H9 (cell line): Measurements from ENCODE around the gene CREB3L2. TPM values are rescaled to one million over a fixed set of nuclear protein-coding genes. Genes with fewer than 3 reads are reported as not detected.
A peak's percentile ranks its signal among the peaks of the same experiment; 100 is the strongest.

ENCODE experiments used
- DNase-seq: peaks from one replicate; pipeline ENCODE4 v3.0.0-alpha.2; 2017
- H2AFZ ChIP-seq: one replicate; pipeline ENCODE4 v1.6.1; 2013; ENCODE audit warnings: mild to moderate bottlenecking, low read length, control low read depth, moderate library complexity
- H2AK5ac ChIP-seq: 2 replicates; pipeline ENCODE4 v1.6.1; 2013; ENCODE audit warnings: low read length, control low read depth, mixed read lengths; ENCODE audit not compliant: insufficient read length
- H2BK120ac ChIP-seq: one replicate; pipeline ENCODE4 v1.6.1; 2013; ENCODE audit warnings: low read depth, mild to moderate bottlenecking, low read length, control low read depth, inconsistent platforms; ENCODE audit not compliant: poor library complexity, severe bottlenecking
- H2BK12ac ChIP-seq: 2 replicates; pipeline ENCODE4 v1.6.1; 2013; ENCODE audit warnings: low read length, control low read depth, mixed read lengths, low read depth; ENCODE audit not compliant: insufficient read length
- H2BK15ac ChIP-seq: 2 replicates; pipeline ENCODE4 v1.6.1; 2013; ENCODE audit warnings: low read depth, low read length, control low read depth
- H2BK20ac ChIP-seq: one replicate; pipeline ENCODE4 v1.6.1; 2013; ENCODE audit warnings: low read depth, mild to moderate bottlenecking, low read length, control low read depth, inconsistent platforms; ENCODE audit not compliant: poor library complexity, severe bottlenecking
- H2BK5ac ChIP-seq: 2 replicates; pipeline ENCODE4 v1.6.1; 2013; ENCODE audit warnings: low read length, control low read depth, mixed read lengths; ENCODE audit not compliant: insufficient read length
- H3K14ac ChIP-seq: 2 replicates; pipeline ENCODE4 v1.6.1; 2013; ENCODE audit warnings: low read length, control low read depth; ENCODE audit not compliant: insufficient read depth
- H3K18ac ChIP-seq: 2 replicates; pipeline ENCODE4 v1.6.1; 2013; ENCODE audit warnings: low read depth, mild to moderate bottlenecking, mixed read lengths, low read length, control low read depth; ENCODE audit not compliant: insufficient read length
- H3K23ac ChIP-seq: 2 replicates; pipeline ENCODE4 v1.6.1; 2013; ENCODE audit warnings: low read length, control low read depth, mixed read lengths, low read depth; ENCODE audit not compliant: insufficient read length
- H3K23me2 ChIP-seq: 2 replicates; pipeline ENCODE4 v1.6.1; 2013; ENCODE audit warnings: low read depth, mild to moderate bottlenecking, mixed read lengths, low read length, control low read depth; ENCODE audit not compliant: insufficient read length, poor library complexity, severe bottlenecking
- H3K27ac ChIP-seq: 2 replicates; pipeline ENCODE4 v1.5.1; 2013; ENCODE audit warnings: low read length, control low read depth, mixed read lengths, low read depth; ENCODE audit not compliant: insufficient read length
- H3K27me3 ChIP-seq: 2 replicates; pipeline ENCODE4 v1.6.1; 2013; ENCODE audit warnings: low read length, control low read depth, inconsistent platforms; ENCODE audit not compliant: insufficient read depth
- H3K4ac ChIP-seq: 2 replicates; pipeline ENCODE4 v1.6.1; 2013; ENCODE audit warnings: low read depth, mild to moderate bottlenecking, control low read depth, inconsistent platforms, low read length, moderate library complexity
- H3K4me1 ChIP-seq: 2 replicates; pipeline ENCODE4 v1.6.1; 2013; ENCODE audit warnings: low read length, control low read depth, inconsistent platforms; ENCODE audit not compliant: insufficient read depth
- H3K4me2 ChIP-seq: 2 replicates; pipeline ENCODE4 v1.6.1; 2013; ENCODE audit warnings: low read length, control low read depth, mixed read lengths; ENCODE audit not compliant: insufficient read length, insufficient read depth
- H3K56ac ChIP-seq: 2 replicates; pipeline ENCODE4 v1.6.1; 2013; ENCODE audit warnings: low read depth, mild to moderate bottlenecking, mixed read lengths, low read length, control low read depth; ENCODE audit not compliant: insufficient read length
- H3K79me1 ChIP-seq: 2 replicates; pipeline ENCODE4 v1.6.1; 2013; ENCODE audit warnings: low read depth, mild to moderate bottlenecking, moderate library complexity, low read length, control low read depth, inconsistent platforms; ENCODE audit not compliant: insufficient read depth, poor library complexity, severe bottlenecking
- H3K79me2 ChIP-seq: 2 replicates; pipeline ENCODE4 v1.6.1; 2013; ENCODE audit warnings: low read length, control low read depth, inconsistent platforms; ENCODE audit not compliant: insufficient read depth
- H3K9ac ChIP-seq: 2 replicates; pipeline ENCODE4 v1.6.1; 2013; ENCODE audit warnings: low read length, control low read depth, mixed read lengths; ENCODE audit not compliant: insufficient read length; ENCODE audit errors: extremely low read depth
- H3K9me3 ChIP-seq: one replicate; pipeline ENCODE4 v1.6.1; 2013; ENCODE audit warnings: low read depth, low read length, inconsistent platforms; ENCODE audit not compliant: control insufficient read depth
- H3T11ph ChIP-seq: one replicate; pipeline ENCODE4 v1.6.1; 2013; ENCODE audit warnings: mild to moderate bottlenecking, low read length, control low read depth, inconsistent platforms
- H4K20me1 ChIP-seq: one replicate; pipeline ENCODE4 v1.6.1; 2013; ENCODE audit not compliant: control insufficient read depth, insufficient read length, insufficient read depth
- H4K5ac ChIP-seq: 2 replicates; pipeline ENCODE4 v1.6.1; 2013; ENCODE audit warnings: low read depth, mild to moderate bottlenecking, mixed read lengths, low read length, control low read depth; ENCODE audit not compliant: insufficient read length
- H4K8ac ChIP-seq: replicated peaks from 2 replicates; pipeline ENCODE4 v1.6.1; 2013; ENCODE audit warnings: low read length, control low read depth, mixed read lengths, low read depth; ENCODE audit not compliant: insufficient read length
- H4K91ac ChIP-seq: 2 replicates; pipeline ENCODE4 v1.6.1; 2013; ENCODE audit warnings: low read depth, mild to moderate bottlenecking, moderate library complexity, mixed read lengths, low read length, control low read depth; ENCODE audit not compliant: insufficient read length
- H3K27ac Mint-ChIP-seq, 3 experiments: 2 replicates in 2 of 3; 3 replicates in 1 of 3; pipeline ENCODE4 v1.8.0; 2020 to 2021; ENCODE audit warnings: mixed read lengths in 3 of 3, mild to moderate bottlenecking in 1 of 3, moderate library complexity in 1 of 3
- H3K27me3 Mint-ChIP-seq: 2 replicates; pipeline ENCODE4 v1.8.0; 2021; ENCODE audit warnings: low read depth, mild to moderate bottlenecking, moderate library complexity, mixed read lengths
- H3K36me3 Mint-ChIP-seq, 3 experiments: 2 replicates in 2 of 3; 3 replicates in 1 of 3; pipeline ENCODE4 v1.8.0; 2020 to 2021; ENCODE audit warnings: low read depth in 3 of 3, mixed read lengths in 3 of 3; ENCODE audit not compliant: insufficient read depth in 1 of 3
- H3K4me1 Mint-ChIP-seq, 2 experiments: 2 replicates each; pipeline ENCODE4 v1.8.0; 2020; ENCODE audit warnings: mixed read lengths in 2 of 2
- H3K4me3 Mint-ChIP-seq, 2 experiments: 2 replicates in 1 of 2; 3 replicates in 1 of 2; pipeline ENCODE4 v1.8.0; 2020 to 2021; ENCODE audit warnings: mild to moderate bottlenecking in 2 of 2, mixed read lengths in 2 of 2, moderate library complexity in 1 of 2
- H3K9me3 Mint-ChIP-seq, 2 experiments: 2 replicates in 1 of 2; 3 replicates in 1 of 2; pipeline ENCODE4 v1.8.0; 2020; ENCODE audit warnings: mild to moderate bottlenecking in 2 of 2, mixed read lengths in 2 of 2, moderate library complexity in 1 of 2
- whole genome bisulfite sequencing: extraction: QIAGEN DNeasy Blood & Tissue Kit; methylation state at CpG from one replicate; pipeline ENCODE4 v1.1.7; 2013; ENCODE audit warnings: missing lambda C conversion rate, low lambda C conversion rate, mixed read lengths; ENCODE audit not compliant: insufficient read length; ENCODE audit errors: extremely low coverage; 5-methylcytosine and 5-hydroxymethylcytosine counted together
- total RNA-seq: library from RNA; stranded (reverse); gene quantifications from 2 replicates; pipeline ENCODE4 v1.2.1, GENCODE V29; 2021
- TF ChIP-seq, protein P1 (sequence below): fragments of 200-600 bp; sonication (generic); conservative IDR thresholded peaks from 3 replicates; pipeline ENCODE4 v1.8.0; 2021; ENCODE audit warnings: antibody characterized with exemption, mild to moderate bottlenecking

CREB3L2 gene
- total RNA-seq, 1 experiment from 2014 or later = 60.7 TPM

DNA sequence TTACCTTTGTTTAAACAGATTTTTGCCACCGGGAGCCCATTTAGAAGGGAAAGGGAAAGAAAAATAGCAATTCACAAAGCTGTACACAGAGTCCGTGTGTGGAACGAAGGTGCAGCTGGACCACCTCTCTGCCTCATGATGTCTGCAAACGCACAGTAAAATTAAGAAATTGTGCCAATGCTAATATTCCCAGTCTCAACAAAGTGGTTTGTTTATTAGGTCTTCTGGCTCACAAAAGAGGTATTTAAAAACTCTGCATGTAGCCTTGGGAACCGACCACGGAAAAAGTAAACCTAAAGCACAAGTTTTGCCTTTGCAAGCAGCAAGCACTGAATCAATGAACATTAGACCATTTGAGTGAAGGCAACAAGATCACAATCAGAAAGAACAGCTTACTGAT, 57.7 kb downstream of the CREB3L2 start:
- peaks cover 4% of the 10 kb centered on the region for H3K79me1 ChIP-seq
- H3K79me2 ChIP-seq = peaks cover 3% of the 10 kb centered on the region; the same call in 1 of the 2 replicates
- no peak overlapping the region for H3K14ac ChIP-seq
- no peak overlapping the region for H2AFZ ChIP-seq
- H2AK5ac ChIP-seq = no peak overlapping the region
- no peak overlapping the region for H3K23ac ChIP-seq
- Mint-ChIP-seq H3K36me3 (peaks cover 0 to 13% (median 5%) of the 10 kb centered on the region in 3 experiments; a peak in 3 of 7 replicates), H3K4me3 (no peak overlapping the region), H3K27ac (peak overlapping the region in 2 of 3 experiments; percentile 40 to 76; a peak in 4 of 7 replicates), H3K4me1 (peaks cover 36 to 51% of the 10 kb centered on the region in 2 experiments), H3K27me3 (no peaks in the 10 kb centered on the region), H3K9me3 (no peaks in the 10 kb centered on the region)
- no peak overlapping the region for H4K91ac ChIP-seq
- H3K56ac ChIP-seq = no peak overlapping the region
- no peak overlapping the region for H3K18ac ChIP-seq
- peaks cover 2% of the 10 kb centered on the region; the same call in 1 of the 2 replicates for H3K4me1 ChIP-seq
- H4K8ac ChIP-seq = no peak overlapping the region
- H3K4me2 ChIP-seq = no peak overlapping the region
- no peak overlapping the region for H2BK120ac ChIP-seq
- H4K20me1 ChIP-seq = peaks cover 2% of the 10 kb centered on the region
- no CpG with 5 or more reads among the region's 6 CpGs for WGBS
- no peaks in the 10 kb centered on the region for H3K9me3 ChIP-seq
- no peak overlapping the region for H3K9ac ChIP-seq
- H2BK20ac ChIP-seq = no peak overlapping the region
- H4K5ac ChIP-seq = no peak overlapping the region
- H3K4ac ChIP-seq = no peak overlapping the region
- no peak overlapping the region for H2BK12ac ChIP-seq
- TF ChIP-seq, protein P1, sequence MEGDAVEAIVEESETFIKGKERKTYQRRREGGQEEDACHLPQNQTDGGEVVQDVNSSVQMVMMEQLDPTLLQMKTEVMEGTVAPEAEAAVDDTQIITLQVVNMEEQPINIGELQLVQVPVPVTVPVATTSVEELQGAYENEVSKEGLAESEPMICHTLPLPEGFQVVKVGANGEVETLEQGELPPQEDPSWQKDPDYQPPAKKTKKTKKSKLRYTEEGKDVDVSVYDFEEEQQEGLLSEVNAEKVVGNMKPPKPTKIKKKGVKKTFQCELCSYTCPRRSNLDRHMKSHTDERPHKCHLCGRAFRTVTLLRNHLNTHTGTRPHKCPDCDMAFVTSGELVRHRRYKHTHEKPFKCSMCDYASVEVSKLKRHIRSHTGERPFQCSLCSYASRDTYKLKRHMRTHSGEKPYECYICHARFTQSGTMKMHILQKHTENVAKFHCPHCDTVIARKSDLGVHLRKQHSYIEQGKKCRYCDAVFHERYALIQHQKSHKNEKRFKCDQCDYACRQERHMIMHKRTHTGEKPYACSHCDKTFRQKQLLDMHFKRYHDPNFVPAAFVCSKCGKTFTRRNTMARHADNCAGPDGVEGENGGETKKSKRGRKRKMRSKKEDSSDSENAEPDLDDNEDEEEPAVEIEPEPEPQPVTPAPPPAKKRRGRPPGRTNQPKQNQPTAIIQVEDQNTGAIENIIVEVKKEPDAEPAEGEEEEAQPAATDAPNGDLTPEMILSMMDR = no peak
- H2BK15ac ChIP-seq = peak overlapping the region; percentile 62; the same call in 1 of the 2 replicates
- H3K23me2 ChIP-seq = no peaks in the 10 kb centered on the region
- no peak overlapping the region for H3T11ph ChIP-seq
- DNase-seq = no peak
- no peak overlapping the region for H2BK5ac ChIP-seq
- no peak overlapping the region for H3K27ac ChIP-seq
- no peaks in the 10 kb centered on the region for H3K27me3 ChIP-seq
